UCSD-AML1 (cell line): Measurements from ENCODE around the gene RIPK3.
"Not testable (repeated sequence)": the region's sequence is repeated elsewhere in the genome, so short reads cannot be mapped to it uniquely, and the experiment has no call there.

Experiments
- DNase-seq: peaks from one replicate; lab custom pipeline; 2025; ENCODE audit not compliant: unreplicated experiment; lab: John Stamatoyannopoulos, UW

The RIPK3 gene

GRCh38 chr14:24339284-24340151, at the start of gene RIPK3:
Gene RIPK3 (minus strand): TSS chr14:24339991. CDS start chr14:24339826, 165 bp downstream.
- DNase-seq, result peak; percentile 67

GRCh38 chr14:24389226-24389848, 49.5 kb upstream of the RIPK3 start:
- DNase-seq, result no peak

GRCh38 chr14:24388474-24389179, 48.8 kb upstream of the RIPK3 start:
- DNase-seq, result no peak

GRCh38 chr14:24387579-24387978, 47.8 kb upstream of the RIPK3 start:
- DNase-seq, result not testable (repeated sequence)

GRCh38 chr14:24387009-24387345, 47.2 kb upstream of the RIPK3 start:
- DNase-seq, result no peak

GRCh38 chr14:24385524-24385923, 45.7 kb upstream of the RIPK3 start:
- no peak for DNase-seq

GRCh38 chr14:24384169-24384568, 44.4 kb upstream of the RIPK3 start:
- no peak for DNase-seq

- DNase-seq, result no peak
These were observed 42.2 kb upstream of the RIPK3 start for GRCh38 chr14:24382064-24382371.

- DNase-seq, result no peak
These were observed 41.7 kb upstream of the RIPK3 start for GRCh38 chr14:24381363-24382063.

- DNase-seq, result no peak
These were observed 40.3 kb upstream of the RIPK3 start for GRCh38 chr14:24379907-24380730.

GRCh38 chr14:24378981-24379906, 39.5 kb upstream of the RIPK3 start:
- no peak for DNase-seq

GRCh38 chr14:24378327-24378726, 38.5 kb upstream of the RIPK3 start:
- no peak for DNase-seq

- DNase-seq, result no peak
These were observed 37.9 kb upstream of the RIPK3 start for GRCh38 chr14:24377657-24378056.

GRCh38 chr14:24377126-24377525, 37.3 kb upstream of the RIPK3 start:
- peak; percentile 53 for DNase-seq

GRCh38 chr14:24376448-24377070, 36.8 kb upstream of the RIPK3 start:
- no peak for DNase-seq

GRCh38 chr14:24372701-24373416, 33.1 kb upstream of the RIPK3 start:
- no peak for DNase-seq

- not testable (repeated sequence) for DNase-seq
These were observed 31.8 kb upstream of the RIPK3 start for GRCh38 chr14:24371605-24372004.

- DNase-seq, result no peak
These were observed 31.0 kb upstream of the RIPK3 start for GRCh38 chr14:24370748-24371147.
